AG04450 (cell line): Measurements from ENCODE around the gene TRPM3. TPM values are rescaled to one million over a fixed set of nuclear protein-coding genes. Genes with fewer than 3 reads are reported as not detected.

Experiments used
- CTCF ChIA-PET: fragments of 300-600, 350-600 bp; formaldehyde crosslinking; extraction: SDS; loops from one replicate; lab custom pipeline; 2022; ENCODE audit warnings: antibody characterized with exemption, inconsistent platforms; lab: Charles Lee
- POLR2A ChIA-PET: fragments of 350-600 bp; formaldehyde crosslinking; extraction: SDS; loops from one replicate; lab custom pipeline; 2021; ENCODE audit warnings: antibody characterized with exemption, inconsistent platforms; lab: Yijun Ruan, JAX
- DNase-seq: peaks from one replicate; pipeline ENCODE4 v3.0.0-alpha.2; 2011; ENCODE audit warnings: low read depth, low spot score
- H3K27ac ChIP-seq: one replicate; pipeline ENCODE4 v1.5.1; 2012; ENCODE audit warnings: low read depth, low read length, control low read depth
- H3K27me3 ChIP-seq: one replicate; pipeline ENCODE4 v1.6.0; 2012; ENCODE audit warnings: low read length; ENCODE audit not compliant: control insufficient read depth, insufficient read depth
- H3K4me3 ChIP-seq: 2 replicates; pipeline ENCODE4 v1.5.1; 2011; ENCODE audit warnings: mild to moderate bottlenecking, low read depth, low read length, control low read depth
- H3K9me3 ChIP-seq: 2 replicates; pipeline ENCODE4 v1.5.1; 2012; ENCODE audit warnings: low read length; ENCODE audit not compliant: control insufficient read depth, insufficient read depth
- polyA plus RNA-seq: library from polyadenylated mRNA; depleted of rRNA; stranded (reverse); fragments of >200 nt; gene quantifications from 2 replicates; pipeline ENCODE4 v1.2.3, GENCODE V29; 2011
- TF ChIP-seq, protein P1 (sequence below): IDR thresholded peaks from 2 replicates; pipeline ENCODE4 v1.5.1; 2011; ENCODE audit warnings: low read depth, low read length, control low read depth, inconsistent platforms

TRPM3 gene
- polyA plus RNA-seq, 1 experiment, result 0.01 TPM

DNA sequence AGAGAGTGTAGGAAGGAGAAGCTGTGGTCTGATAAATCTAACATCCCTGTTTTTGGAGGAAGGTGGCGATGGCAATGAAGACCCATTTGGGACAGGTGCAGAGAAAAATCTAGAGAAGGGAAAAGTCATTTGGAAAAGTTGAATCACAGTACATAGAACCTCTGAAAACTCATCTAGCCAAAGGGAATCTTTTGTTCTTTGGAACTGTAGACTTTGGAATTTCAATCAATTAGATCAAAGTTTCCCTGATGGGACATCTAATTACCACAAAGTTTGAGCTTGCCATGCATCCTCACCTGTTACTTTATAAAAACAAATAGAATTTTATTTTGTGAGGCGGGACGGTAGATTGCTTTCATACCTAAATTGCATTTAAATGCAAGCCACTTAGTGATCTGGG is 294.9 kb downstream of the TRPM3 start:
- POLR2A ChIA-PET, result no interaction called here
- Histone ChIP-seq H3K27ac (no peak overlapping the region), H3K4me3 (no peak overlapping the region), H3K9me3 (no peaks in the 10 kb centered on the region), H3K27me3 (peaks cover 2% of the 10 kb centered on the region)
- DNase-seq, result no peak
- CTCF ChIA-PET, result no interaction called here
- TF ChIP-seq, protein P1, sequence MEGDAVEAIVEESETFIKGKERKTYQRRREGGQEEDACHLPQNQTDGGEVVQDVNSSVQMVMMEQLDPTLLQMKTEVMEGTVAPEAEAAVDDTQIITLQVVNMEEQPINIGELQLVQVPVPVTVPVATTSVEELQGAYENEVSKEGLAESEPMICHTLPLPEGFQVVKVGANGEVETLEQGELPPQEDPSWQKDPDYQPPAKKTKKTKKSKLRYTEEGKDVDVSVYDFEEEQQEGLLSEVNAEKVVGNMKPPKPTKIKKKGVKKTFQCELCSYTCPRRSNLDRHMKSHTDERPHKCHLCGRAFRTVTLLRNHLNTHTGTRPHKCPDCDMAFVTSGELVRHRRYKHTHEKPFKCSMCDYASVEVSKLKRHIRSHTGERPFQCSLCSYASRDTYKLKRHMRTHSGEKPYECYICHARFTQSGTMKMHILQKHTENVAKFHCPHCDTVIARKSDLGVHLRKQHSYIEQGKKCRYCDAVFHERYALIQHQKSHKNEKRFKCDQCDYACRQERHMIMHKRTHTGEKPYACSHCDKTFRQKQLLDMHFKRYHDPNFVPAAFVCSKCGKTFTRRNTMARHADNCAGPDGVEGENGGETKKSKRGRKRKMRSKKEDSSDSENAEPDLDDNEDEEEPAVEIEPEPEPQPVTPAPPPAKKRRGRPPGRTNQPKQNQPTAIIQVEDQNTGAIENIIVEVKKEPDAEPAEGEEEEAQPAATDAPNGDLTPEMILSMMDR, result no peak

DNA sequence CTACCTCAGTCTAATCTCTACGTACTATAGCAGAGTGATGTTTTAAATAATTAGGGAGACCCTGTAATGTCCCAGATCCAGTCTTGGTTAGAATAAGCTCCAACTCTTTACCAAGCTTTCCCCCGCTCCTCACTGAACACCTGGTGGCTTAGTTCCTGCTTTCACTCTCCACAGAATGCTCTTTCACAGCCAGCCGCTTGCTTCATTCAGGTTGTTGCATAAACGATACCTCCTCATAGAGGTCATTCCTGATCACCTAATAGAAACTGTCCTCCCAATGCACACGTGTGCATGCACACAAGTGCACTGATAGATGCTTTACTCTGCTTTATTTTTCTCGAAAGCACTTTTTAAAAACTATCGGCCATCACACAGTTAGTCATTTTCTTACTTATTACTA is 298.1 kb downstream of the TRPM3 start:
- CTCF ChIA-PET, result no interaction called here
- H3K9me3 ChIP-seq, result no peaks in the 10 kb centered on the region
- no peak for DNase-seq
- no peaks in the 10 kb centered on the region for H3K27me3 ChIP-seq
- POLR2A ChIA-PET, result no interaction called here
- H3K4me3 ChIP-seq, result no peak overlapping the region
- H3K27ac ChIP-seq, result no peak overlapping the region
- TF ChIP-seq, protein P1, result no peak

DNA sequence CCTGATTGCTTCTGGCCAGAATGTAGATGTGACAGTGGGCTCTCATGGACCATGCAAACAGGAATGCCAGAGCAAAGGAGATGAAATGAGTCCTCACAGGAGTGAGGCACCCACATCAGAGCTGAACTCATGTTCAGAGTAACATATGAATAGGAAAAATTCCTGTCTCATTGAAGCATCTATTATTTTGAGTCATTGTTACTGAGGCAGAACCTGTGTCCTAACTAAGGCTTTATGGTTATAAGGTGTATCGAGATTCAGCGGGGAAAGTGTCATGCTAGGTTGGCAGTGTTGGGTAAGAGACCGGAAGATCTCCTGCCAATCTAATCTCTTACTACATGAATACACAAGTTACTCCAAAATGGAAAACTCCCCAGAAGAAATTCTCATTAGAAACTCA is 304.1 kb downstream of the TRPM3 start:
- Histone ChIP-seq H3K27ac (no peak overlapping the region), H3K9me3 (no peaks in the 10 kb centered on the region)

DNA sequence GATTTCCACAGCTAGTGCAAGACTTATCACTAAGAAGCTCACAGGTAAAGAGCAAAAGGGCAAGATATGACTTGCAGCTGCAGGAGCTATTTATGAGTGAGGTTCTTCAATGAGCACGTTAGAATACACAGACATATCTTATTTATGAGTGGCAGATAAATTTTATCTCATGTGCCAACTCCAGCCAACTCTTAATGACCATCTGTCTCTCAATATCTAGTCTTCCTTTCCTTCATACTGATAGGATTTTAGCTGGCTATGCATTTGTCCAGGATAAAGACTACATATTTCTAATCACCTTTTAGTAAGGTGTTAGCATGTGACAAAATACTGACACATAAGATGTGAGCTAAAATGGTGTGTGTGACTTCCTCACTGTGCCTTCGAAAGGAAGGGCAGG is 304.5 kb downstream of the TRPM3 start:
- DNase-seq, result no peak
- CTCF ChIA-PET, result no interaction called here
- H3K27ac ChIP-seq, result no peak overlapping the region
- no peaks in the 10 kb centered on the region for H3K27me3 ChIP-seq
- H3K9me3 ChIP-seq, result no peaks in the 10 kb centered on the region
- no peak overlapping the region for H3K4me3 ChIP-seq
- POLR2A ChIA-PET, result no interaction called here
- TF ChIP-seq, protein P1, result no peak

More for the DNA sequence above, 304.1 kb downstream of the TRPM3 start:
- ChIA-PET CTCF (no interaction called here), POLR2A (no interaction called here)
- DNase-seq, result no peak
- Histone ChIP-seq H3K4me3 (no peak overlapping the region), H3K27me3 (no peaks in the 10 kb centered on the region)
- TF ChIP-seq, protein P1, result no peak

DNA sequence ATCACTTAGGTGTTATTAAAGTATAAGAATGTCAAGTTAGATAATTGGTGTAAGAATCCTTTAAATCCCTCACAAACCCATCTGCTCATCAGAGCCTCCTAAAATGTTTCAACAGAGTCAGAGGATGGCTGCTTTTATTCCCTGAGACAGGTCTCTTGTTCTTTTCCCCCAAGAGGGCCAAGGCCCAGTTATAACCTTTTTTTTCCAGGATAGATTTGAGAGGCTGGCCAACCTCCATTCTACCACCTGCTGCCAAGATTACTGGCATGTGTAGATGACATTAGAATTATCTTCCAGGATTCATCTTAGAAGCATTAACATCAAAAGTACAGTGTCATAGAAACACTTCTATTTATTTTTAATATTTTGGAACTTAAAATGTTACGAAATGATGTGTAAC is 305.1 kb downstream of the TRPM3 start:
- TF ChIP-seq, protein P1, result no peak
- DNase-seq, result no peak
- Histone ChIP-seq H3K27ac (no peak overlapping the region), H3K9me3 (no peaks in the 10 kb centered on the region), H3K27me3 (no peaks in the 10 kb centered on the region), H3K4me3 (no peak overlapping the region)
- ChIA-PET CTCF (no interaction called here), POLR2A (no interaction called here)
